NCI-H82 (cell line): ENCODE results near the gene MRPL14.

ENCODE experiments used
- DNase-seq: peaks from one replicate; lab custom pipeline; 2025; lab: John Stamatoyannopoulos, UW

The MRPL14 gene

DNA sequence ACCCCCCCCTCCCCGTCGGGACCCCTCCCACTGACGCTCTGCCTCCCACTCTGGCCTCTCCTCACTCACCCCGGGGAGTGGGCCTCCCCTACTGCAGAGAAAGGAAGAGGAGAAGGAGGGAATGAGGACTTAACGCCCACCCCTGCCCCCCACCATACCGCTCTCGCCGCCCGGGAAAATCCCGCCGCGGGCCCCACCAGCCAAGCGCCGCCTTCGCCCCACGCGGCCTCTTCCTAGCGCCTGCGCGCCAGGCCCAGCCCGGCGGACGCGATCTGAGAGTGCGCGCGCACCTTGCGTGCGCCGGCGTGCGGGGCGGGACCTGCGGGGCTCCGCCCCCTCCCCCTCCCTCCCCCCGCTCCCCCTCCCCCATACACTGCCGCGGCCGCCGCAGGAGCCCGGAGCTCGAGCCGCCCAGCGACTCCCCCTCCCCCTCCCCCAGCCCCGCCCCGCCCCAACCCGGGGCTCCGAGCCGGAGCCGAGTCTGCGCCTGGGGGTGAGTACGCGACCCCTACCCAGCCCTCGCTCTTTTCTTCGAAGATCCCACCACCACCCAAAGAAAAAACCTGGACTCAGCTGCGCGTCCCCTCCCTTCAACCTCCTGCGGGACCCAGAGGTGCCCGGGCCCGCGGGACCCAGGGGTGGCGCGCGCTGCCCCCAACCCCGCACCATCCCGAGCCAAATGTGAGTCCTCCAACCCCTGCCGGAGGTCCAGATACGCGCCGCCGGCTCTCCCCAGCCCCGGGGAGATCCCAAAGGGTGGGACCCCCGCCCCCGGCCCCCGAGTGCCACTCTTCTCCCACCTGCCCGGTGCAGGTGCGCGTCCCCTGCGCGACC lies at the start of gene MRPL14, which contains the start of gene TMEM63B:
Gene MRPL14, minus strand, starts transcription at position 267 of the 834 bp plus-strand sequence. CDS start 10,841 bp downstream, outside the sequence.
Gene TMEM63B, plus strand, starts transcription at position 369 of the 834 bp plus-strand sequence. CDS start 7,031 bp downstream, outside the sequence.
- DNase-seq, result peak; percentile 93

DNA sequence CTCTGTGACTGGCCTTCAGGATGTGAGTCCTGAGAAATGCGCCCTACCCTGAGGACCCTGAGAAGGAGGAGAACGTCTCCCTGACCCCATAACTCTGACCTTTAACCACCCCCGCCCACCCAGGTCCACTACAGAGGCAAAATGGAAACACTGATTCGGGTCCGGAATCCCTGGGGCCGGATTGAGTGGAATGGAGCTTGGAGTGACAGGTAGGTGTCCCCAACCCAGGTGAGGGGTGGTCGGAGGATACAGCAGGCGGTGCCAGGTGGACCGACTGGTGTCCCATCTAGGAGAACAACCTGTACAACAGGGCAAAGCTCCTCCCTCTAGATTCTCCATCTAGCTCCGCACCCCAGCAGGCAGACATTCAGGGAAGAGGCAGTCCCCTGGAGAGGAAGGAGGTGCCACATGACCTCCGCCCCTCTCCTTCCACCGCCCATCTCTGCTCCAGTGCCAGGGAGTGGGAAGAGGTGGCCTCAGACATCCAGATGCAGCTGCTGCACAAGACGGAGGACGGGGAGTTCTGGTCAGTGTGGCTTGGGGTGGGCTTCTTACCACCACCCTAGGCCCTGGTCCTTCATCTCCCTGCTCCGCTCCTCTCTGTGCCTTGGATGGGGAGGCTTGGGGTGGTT lies 49.0 kb upstream of the MRPL14 start:
- no peak for DNase-seq

DNA sequence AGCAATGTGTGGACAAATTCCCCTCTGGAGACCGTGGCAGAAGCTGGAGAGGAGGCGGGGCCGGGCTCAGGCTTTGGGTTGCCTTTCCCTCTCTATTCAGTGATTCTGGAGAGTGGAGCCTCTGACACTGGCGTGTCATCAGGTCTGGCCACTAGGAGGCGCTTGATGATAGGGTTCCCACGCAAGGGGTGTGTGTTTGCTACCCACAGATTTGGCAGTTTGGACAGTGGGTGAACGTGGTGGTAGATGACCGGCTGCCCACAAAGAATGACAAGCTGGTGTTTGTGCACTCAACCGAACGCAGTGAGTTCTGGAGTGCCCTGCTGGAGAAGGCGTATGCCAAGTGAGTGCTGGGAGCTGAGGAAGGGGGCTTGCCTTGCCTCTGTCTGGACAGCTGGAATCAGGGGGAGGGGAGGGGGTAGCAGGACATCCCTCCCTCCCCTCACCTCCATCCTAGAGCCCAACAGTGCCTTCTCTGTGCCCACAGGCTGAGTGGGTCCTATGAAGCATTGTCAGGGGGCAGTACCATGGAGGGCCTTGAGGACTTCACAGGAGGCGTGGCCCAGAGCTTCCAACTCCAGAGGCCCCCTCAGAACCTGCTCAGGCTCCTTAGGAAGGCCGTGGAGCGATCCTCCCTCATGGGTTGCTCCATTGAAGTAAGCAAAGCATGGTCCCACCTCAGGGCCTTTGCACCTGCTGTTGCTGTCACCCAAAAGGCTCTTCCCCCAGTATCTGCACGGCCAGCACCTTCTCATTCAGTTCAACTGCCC lies 45.7 kb upstream of the MRPL14 start:
- DNase-seq, result peak; percentile 93

DNA sequence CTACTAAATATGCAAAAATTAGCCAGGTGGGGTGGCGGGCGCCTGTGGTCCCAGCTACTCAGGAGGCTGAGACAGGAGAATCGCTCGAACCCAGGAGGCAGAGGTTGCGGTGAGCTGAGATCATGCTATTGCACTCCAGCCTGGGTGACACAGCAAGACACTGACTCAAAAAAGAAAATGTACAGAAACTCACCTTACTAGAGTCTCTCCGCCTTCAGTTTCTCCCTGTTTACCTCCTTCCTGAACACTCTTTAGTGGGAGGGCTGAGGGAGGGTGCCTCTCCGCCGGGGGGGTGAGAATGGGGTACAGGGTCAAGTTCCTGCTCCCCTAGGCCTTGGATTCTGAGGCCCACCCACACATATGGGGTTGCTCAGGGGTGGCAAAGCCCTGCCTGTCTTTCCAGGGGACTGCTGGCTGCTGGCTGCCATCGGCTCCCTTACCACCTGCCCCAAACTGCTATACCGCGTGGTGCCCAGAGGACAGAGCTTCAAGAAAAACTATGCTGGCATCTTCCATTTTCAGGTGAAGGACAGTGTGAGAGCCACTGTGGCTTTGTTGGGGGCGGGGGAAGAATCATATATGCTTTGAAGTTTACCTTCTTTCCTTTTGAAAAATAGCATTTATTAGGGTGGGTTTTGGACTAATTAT lies 44.8 kb upstream of the MRPL14 start:
- DNase-seq, result no peak

DNA sequence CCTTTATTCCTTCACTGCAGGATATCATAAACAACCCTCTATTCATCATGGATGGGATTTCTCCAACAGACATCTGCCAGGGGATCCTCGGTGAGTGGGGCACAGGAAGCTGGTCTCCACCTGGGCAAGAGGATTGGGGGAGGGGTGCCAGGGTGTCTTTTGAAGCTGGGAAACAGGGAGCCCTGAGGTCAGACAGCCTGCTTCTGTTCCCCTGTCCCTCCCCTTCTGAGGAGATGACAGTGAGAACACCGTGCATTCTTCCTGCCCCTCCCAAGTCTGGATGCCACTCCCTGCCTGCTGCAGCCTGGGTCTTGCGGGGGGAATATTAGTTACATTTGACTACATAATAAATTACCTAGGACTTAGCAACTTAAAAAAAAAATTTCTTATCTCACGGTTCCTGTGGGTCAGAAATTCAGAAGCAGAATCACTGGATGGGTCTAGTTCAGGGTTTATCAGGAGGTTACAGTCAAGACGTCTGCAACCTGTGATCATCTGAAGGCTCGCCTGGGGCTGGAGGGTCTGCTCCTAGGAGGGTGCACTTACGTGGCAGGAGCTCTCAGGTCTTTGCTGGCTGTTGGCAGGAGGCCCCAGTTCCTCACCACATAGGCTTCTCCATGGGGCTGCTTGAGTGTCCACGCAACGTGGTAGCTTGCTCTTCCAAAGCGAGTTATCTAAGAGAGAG lies 42.8 kb upstream of the MRPL14 start:
- no peak for DNase-seq

DNA sequence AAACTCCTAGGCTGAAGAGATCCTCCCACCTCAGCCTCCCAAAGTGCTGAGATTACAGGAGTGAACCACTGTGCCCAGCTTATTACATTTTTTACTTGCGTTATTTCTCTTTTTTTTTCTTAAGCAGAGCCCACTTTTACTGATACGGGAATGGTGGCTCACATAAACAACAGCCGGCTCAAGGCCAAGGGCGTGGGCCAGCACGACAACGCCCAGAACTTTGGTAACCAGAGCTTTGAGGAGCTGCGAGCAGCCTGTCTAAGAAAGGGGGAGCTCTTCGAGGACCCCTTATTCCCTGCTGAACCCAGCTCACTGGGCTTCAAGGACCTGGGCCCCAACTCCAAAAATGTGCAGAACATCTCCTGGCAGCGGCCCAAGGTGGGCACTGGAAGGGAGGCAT lies 41.9 kb upstream of the MRPL14 start:
- no peak for DNase-seq

DNA sequence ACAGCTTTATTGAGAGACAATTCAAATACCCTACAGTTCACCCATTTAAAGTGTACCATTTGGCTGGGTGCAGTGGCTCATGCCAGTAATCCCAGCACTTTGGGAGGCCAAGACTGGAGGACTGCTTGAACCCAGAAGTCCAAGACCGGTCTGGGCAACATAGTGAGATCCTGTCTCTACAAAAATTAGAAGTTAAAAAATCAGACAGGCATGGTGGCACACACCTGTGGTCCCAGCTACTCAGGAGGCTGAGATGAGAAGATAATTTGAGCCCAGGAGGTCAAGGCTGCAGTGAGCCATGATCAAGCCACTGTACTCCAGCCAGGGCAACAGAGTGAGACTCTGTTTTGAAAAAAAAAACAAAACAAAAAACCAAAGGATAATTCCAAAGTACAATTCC lies 40.3 kb upstream of the MRPL14 start:
- no peak for DNase-seq

DNA sequence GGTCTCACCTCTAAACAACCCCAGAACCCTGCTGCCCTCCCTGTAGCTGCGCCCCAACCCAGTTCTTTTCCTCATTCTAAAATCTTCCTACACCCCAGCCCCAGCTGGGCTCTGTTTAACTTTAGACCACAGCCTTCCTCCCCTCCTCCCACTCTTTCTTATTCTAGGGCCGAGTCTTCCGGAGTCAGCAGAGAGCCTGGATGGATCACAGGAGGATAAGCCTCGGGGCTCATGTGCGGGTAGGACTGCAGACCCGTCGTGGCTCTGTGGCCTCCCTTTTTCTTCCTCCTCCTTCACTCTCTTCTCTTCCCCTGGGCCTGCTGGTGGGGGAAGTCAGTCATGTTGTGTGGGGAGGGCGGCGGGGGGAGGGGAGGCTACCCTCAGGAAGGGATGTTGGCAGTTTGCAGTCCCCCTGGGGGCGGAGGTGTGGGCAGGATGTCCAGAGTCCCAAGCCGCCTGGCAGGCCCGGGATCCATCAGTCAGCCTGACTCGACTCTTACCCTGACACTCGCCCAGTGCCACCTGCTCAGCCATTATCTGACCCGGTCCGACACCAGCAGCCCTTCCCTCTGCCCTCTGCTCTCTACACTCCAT lies 39.4 kb upstream of the MRPL14 start:
- peak; percentile 25 for DNase-seq

DNA sequence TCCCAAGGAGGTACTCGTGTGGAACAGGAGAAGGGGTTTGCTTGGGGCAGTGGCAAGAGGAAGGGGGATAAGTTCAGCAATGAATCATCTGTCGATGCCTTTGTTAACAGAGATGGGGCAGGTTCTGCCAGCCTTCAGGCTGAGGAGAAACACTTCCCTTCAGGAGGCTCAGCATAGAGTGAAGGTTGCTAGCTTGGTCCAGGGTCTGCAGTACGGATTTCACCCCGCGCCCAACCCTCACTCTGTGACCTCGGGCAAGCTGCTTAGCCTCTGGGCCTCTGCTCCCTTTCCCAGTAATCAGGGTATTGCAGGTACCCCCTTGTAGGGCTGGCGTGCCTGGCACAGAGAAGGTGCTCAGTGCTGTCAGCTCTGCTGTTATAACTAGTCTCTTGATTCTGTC lies 38.9 kb upstream of the MRPL14 start:
- DNase-seq, result no peak

DNA sequence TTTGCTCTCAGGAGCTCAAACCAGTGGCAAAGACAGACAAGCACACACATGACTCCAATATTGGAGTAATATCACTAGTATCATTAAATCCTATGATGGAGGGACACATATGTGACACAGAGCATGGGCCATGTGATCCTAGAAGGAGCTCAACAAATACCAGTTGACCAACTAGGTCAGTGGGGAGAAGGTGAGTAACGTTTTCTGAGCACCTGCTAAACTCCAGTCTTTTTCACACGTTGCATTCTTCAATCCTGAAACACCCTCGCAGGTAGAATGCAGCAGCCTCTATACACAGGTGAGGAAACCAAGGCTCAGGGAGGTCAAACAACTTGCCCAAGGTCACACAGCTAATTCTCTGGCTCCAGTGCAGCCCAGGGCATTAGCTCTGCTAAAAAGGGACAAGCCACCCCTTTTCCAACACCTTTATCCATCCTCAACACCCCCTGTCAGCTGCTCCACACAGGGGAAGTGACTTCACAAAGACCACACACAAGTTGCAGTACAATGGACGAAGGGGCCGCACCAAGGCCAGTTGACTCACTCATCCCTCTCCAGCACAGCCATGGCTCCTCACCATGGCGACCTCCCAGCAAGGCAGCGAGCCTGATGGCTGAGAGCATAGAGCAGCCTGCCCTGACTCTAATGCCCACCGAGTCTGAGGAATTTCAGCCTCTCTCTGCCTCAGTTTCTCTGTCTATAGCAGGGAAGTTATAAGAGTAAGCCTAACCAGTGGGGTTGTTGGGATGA lies 35.8 kb upstream of the MRPL14 start:
- DNase-seq, result no peak

DNA sequence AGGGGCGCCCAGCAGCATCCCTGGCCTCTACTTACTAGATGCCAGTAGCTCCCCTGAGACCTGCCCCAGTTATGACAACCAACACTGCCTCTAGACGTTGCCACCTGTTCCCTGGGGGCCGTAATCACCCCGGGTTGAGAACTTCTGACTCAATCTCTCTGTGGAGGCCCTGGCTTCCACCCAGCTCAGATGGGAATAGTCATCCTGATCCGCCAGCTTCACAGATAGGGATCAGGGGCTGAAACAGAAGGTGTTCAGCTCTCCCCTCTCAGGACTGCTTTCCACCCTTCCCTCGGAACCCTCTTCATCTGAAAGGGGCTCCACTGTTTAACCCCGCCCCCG lies 34.7 kb upstream of the MRPL14 start:
- peak; percentile 32 for DNase-seq

DNA sequence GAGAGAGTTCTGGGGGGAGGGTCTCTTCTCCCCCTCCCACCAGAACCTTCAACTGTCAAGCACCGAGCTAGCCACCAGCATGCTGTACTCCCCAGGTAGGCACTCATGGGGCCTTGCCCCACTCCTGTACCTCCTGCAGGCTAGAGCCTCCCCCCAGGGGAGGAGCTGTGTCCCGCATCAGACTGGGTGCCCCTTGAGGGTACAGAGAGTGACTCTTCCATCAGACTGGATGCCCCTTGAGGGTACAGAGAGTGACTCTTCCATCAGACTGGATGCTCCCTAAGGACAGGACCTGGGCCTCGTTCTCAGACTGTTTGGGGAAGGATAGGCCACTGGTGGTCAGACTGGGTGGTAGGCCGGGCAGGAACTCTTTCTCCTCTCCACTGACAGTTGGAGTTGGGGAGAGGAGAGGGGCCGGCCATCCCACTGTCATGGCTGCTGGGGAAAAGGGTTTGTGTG lies 31.5 kb upstream of the MRPL14 start, which contains the start of gene CAPN11:
Gene CAPN11, plus strand, starts transcription at position 51 of the 459 bp plus-strand sequence. Its CDS starts 29 bp downstream, at position 80.
- DNase-seq, result no peak

DNA sequence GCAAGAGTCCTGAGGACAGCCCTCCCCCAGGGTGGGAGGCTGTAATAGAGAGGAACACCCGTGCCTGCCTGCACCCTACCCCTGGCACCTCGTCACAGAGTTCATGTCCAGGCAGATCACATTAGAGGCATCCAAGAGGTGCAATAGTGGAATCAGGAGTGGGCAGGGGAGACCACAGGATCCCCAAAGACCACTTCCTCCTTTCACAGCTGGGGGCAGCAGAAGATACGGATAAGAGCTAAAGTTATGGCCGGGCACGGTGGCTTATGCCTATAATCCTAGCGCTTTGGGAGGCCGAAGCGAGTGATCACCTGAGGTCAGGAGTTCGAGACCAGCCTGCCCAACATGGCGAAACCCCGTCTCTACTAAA lies 29.9 kb upstream of the MRPL14 start:
- DNase-seq, result peak; percentile 28

DNA sequence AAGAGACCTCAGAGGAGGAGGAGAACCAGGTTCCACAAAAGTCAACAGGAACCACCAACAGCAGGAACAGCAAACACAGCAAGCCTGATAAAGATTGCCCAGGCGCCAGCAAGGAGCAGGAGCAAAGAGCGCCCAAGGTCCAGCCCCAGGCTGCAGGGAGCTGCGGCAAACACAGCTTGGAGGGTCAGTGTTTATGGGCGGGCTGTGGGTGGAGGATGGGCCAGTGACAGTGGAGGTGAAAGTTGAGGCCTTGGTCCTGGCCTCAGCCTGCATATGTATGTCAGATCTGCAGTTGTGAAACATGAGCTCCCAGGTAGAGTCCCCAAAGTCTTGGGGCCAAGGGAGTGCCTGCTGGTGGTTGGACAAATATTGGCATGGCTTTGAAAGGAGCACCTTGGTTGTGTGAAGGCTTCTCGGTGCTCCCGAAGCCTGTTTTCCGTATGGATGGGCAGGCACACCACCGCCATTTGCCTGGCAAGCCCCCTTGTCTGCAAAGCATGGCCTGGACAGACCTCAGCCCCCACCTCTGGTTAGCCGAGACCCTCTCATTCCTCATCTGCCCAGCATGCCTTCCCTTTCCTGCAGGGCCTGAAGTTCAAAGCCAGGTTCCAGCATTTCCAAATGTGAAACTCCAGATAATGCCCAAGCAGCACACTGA lies 29.4 kb upstream of the MRPL14 start:
- DNase-seq, result no peak

DNA sequence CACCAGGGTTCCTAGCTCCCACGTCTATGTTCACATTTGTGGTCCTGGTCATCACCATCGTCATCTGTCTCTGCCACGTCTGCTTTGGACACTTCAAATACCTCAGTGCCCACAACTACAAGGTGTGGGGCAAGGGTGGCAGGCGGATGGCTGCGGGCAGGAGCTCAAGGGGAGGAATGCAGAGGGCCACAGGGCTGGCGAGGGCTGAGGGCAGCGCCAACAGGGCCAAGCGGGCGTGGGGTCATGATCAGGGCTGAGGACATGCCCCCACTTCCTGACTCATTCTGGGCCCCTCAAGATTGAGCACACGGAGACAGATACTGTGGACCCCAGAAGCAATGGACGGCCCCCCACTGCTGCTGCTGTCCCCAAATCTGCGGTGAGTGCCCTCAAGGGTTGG lies 26.8 kb upstream of the MRPL14 start:
- DNase-seq, result no peak

DNA sequence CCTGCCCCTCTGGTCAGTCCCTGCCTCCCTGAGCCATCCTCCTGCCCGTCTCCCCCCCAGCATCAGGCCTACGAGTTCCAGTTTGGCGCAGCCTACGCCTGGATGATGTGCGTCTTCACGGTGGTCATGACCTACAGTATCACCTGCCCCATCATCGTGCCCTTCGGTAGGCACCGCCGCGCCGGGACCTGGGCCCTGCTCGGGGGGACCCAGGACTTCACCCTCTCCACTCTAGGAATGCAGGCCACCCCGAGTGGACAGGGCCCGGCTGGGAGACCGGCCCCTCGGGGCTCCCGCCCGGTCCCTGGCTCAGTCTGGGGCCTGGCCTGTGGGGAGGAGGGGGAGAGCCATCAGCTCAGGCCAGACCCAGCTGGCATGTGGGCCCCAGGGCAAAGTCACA lies 25.3 kb upstream of the MRPL14 start:
- no peak for DNase-seq

DNA sequence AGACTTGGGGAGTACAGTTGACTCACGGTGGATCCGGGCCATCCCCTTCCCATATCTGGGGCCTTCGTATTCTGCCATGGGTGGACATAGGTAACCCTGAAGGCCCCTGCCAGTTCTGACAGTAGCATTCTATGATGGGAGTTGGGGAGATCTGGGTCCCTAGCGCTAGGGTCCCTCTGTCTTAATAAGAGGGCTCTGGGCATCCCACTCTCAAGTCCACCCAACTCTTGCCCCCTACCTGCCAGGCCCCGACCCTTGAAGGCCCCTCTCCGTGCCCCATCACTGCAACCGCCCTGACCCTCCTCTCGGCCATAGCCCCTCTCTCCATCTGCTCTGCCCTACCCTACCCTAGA lies 24.8 kb upstream of the MRPL14 start:
- no peak for DNase-seq

DNA sequence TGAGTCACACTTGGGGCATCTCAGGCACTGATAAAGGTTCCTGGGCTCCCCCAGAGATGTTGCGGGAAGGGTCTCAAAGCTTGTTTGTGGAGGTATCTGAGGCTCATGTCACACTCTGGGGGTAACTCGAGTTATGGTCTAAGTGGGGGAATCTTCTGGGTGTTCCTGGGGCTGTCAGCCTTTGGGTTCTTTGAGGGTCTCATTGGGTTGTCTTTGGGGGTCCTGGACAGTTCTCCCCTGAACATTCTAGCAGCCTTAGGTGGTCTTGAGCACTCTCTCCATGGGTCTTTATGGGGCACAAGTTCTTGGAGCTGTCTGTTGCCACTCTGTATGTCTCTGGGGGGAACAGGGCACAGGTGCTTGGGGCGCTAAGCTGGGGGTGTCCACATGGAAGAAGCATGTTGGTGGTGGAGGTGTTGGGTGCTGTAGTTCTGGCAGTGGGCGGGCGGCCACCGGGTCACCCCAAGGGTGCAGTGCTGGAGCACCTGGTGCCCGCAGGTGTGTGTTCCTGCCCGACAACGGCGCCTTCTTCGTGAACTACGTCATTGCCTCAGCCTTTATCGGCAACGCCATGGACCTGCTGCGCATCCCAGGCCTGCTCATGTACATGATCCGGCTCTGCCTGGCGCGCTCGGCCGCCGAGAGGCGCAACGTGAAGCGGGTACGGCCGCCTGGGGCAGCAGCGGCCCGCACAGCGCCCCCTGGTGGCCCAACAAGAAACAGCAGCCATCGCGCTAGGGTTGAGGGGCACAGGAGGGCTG lies 24.3 kb upstream of the MRPL14 start:
- peak; percentile 80 for DNase-seq

DNA sequence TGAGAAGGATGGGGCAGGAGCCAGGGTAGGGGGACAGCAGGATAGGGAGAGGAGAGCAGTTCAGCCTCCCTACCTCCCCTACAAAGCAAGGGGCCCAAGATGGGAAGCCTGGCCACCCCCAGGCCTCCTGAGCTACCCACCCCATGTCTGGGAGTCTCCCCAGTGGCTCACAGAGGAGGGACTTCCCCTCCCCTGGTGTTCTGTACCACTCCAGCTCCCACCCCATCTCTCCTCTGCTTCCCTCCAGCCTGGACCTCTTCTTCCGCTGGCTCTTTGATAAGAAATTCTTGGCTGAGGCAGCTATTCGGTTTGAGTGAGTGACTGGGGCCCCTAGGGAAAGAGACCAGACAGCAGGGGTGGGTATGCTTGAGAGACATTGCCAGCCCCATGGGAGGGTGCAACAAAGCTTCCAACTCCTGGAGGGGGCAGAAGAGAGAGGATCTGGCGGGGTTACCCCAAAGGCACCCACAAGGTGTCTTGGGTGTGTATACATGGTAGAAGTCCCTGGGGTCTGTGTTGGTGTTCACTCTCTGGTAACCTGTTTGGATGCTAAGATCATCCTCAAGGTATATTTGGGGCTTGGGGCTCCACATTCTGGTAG lies 23.2 kb upstream of the MRPL14 start:
- DNase-seq, result no peak
